ENCODE data around the gene KIRREL3.

The KIRREL3 gene

GRCh38 chr11:126530416-126530815 is 470.2 kb downstream of the KIRREL3 start:
- in situ Hi-C loops (cut with HindIII; ENCODE audit: low pct_ligation_motif_present, low pct_unique_long_range_greater_than_20kb, low sequenced_read_pairs), result no loop called here
- no peak for DNase-seq

GRCh38 chr11:126529037-126529436 is 471.5 kb downstream of the KIRREL3 start:
- DNase-seq, result no peak
- in situ Hi-C loops (cut with HindIII; ENCODE audit: low pct_ligation_motif_present, low pct_unique_long_range_greater_than_20kb, low sequenced_read_pairs), result no loop called here

GRCh38 chr11:126528075-126528474 is 472.5 kb downstream of the KIRREL3 start:
- DNase-seq, result no peak
- in situ Hi-C loops (cut with HindIII; ENCODE audit: low pct_ligation_motif_present, low pct_unique_long_range_greater_than_20kb, low sequenced_read_pairs), result no loop called here

GRCh38 chr11:126527651-126528050 is 472.9 kb downstream of the KIRREL3 start:
- in situ Hi-C loops (cut with HindIII; ENCODE audit: low pct_ligation_motif_present, low pct_unique_long_range_greater_than_20kb, low sequenced_read_pairs), result no loop called here
- no peak for DNase-seq

- no peak for DNase-seq
- in situ Hi-C loops (cut with HindIII; ENCODE audit: low pct_ligation_motif_present, low pct_unique_long_range_greater_than_20kb, low sequenced_read_pairs), result no loop called here
These were observed 474.1 kb downstream of the KIRREL3 start for GRCh38 chr11:126526471-126526870.

- in situ Hi-C loops (cut with HindIII; ENCODE audit: low pct_ligation_motif_present, low pct_unique_long_range_greater_than_20kb, low sequenced_read_pairs), result no loop called here
- no peak for DNase-seq
These were observed 474.9 kb downstream of the KIRREL3 start for GRCh38 chr11:126525702-126526101.

- no peak for DNase-seq
- in situ Hi-C loops (cut with HindIII; ENCODE audit: low pct_ligation_motif_present, low pct_unique_long_range_greater_than_20kb, low sequenced_read_pairs), result no loop called here
These were observed 475.4 kb downstream of the KIRREL3 start for GRCh38 chr11:126525216-126525615.

- in situ Hi-C loops (cut with HindIII; ENCODE audit: low pct_ligation_motif_present, low pct_unique_long_range_greater_than_20kb, low sequenced_read_pairs), result no loop called here
- no peak for DNase-seq
These were observed 476.9 kb downstream of the KIRREL3 start for GRCh38 chr11:126523441-126524205.

- in situ Hi-C loops (cut with HindIII; ENCODE audit: low pct_ligation_motif_present, low pct_unique_long_range_greater_than_20kb, low sequenced_read_pairs), result no loop called here
- no peak for DNase-seq
These were observed 478.0 kb downstream of the KIRREL3 start for GRCh38 chr11:126522606-126523005.

GRCh38 chr11:126522152-126522551 is 478.4 kb downstream of the KIRREL3 start:
- in situ Hi-C loops (cut with HindIII; ENCODE audit: low pct_ligation_motif_present, low pct_unique_long_range_greater_than_20kb, low sequenced_read_pairs), result no loop called here
- DNase-seq, result no peak

GRCh38 chr11:126521196-126521595 is 479.4 kb downstream of the KIRREL3 start:
- DNase-seq, result no peak

GRCh38 chr11:126519764-126520734 is 480.5 kb downstream of the KIRREL3 start:
- no peak for DNase-seq

More at GRCh38 chr11:126521196-126521595, 479.4 kb downstream of the KIRREL3 start:
- in situ Hi-C loops (cut with HindIII; ENCODE audit: low pct_ligation_motif_present, low pct_unique_long_range_greater_than_20kb, low sequenced_read_pairs), result no loop called here

GRCh38 chr11:126518972-126519690 is 481.4 kb downstream of the KIRREL3 start:
- DNase-seq, result no peak
- in situ Hi-C loops (cut with HindIII; ENCODE audit: low pct_ligation_motif_present, low pct_unique_long_range_greater_than_20kb, low sequenced_read_pairs), result no loop called here

More at GRCh38 chr11:126519764-126520734, 480.5 kb downstream of the KIRREL3 start:
- in situ Hi-C loops (cut with HindIII; ENCODE audit: low pct_ligation_motif_present, low pct_unique_long_range_greater_than_20kb, low sequenced_read_pairs), result no loop called here

- no peak for DNase-seq
- in situ Hi-C loops (cut with HindIII; ENCODE audit: low pct_ligation_motif_present, low pct_unique_long_range_greater_than_20kb, low sequenced_read_pairs), result no loop called here
These were observed 482.2 kb downstream of the KIRREL3 start for GRCh38 chr11:126518071-126518971.

GRCh38 chr11:126515501-126515900 is 485.1 kb downstream of the KIRREL3 start:
- DNase-seq, result no peak
- in situ Hi-C loops (cut with HindIII; ENCODE audit: low pct_ligation_motif_present, low pct_unique_long_range_greater_than_20kb, low sequenced_read_pairs), result no loop called here

- DNase-seq, result no peak
- in situ Hi-C loops (cut with HindIII; ENCODE audit: low pct_ligation_motif_present, low pct_unique_long_range_greater_than_20kb, low sequenced_read_pairs), result no loop called here
These were observed 486.4 kb downstream of the KIRREL3 start for GRCh38 chr11:126514061-126514693.
